Fibroblast of peridontal ligament (primary cell): Measurements from ENCODE around the gene SPACA9.

Experiments used
- DNase-seq: peaks from one replicate; pipeline ENCODE4 v3.0.0-alpha.2; 2010; ENCODE audit errors: extremely low read depth

The SPACA9 gene

GRCh38 chr9:132863096-132863495 is 15.6 kb upstream of the SPACA9 start:
- no peak for DNase-seq

- no peak for DNase-seq
These were observed 14.4 kb upstream of the SPACA9 start for GRCh38 chr9:132864277-132864676.

- no peak for DNase-seq
These were observed 14.0 kb upstream of the SPACA9 start for GRCh38 chr9:132864691-132865090.

GRCh38 chr9:132866898-132867297 is 11.8 kb upstream of the SPACA9 start:
- no peak for DNase-seq

- no peak for DNase-seq
These were observed 9.4 kb upstream of the SPACA9 start for GRCh38 chr9:132869266-132869665.

GRCh38 chr9:132873403-132873802 is 5.3 kb upstream of the SPACA9 start:
- DNase-seq, result no peak

GRCh38 chr9:132875159-132875558 is 3.5 kb upstream of the SPACA9 start:
- DNase-seq, result no peak

GRCh38 chr9:132876849-132877248 is 1.8 kb upstream of the SPACA9 start:
- no peak for DNase-seq

GRCh38 chr9:132877458-132877823 is 1.3 kb upstream of the SPACA9 start:
- no peak for DNase-seq

- DNase-seq, result peak; percentile 63
These were observed 639 bp upstream of the SPACA9 start, which contains the start of gene AK8 for GRCh38 chr9:132877824-132878694. Gene AK8, minus strand, starts transcription at chr9:132878284. Its CDS starts 29 bp downstream, at chr9:132878255.

GRCh38 chr9:132879457-132880323 is 992 bp downstream of the SPACA9 start:
- no peak for DNase-seq

GRCh38 chr9:132880324-132880661 is 1.6 kb downstream of the SPACA9 start:
- no peak for DNase-seq

GRCh38 chr9:132881826-132882225 is 3.1 kb downstream of the SPACA9 start:
- no peak for DNase-seq

GRCh38 chr9:132882616-132883015 is 3.9 kb downstream of the SPACA9 start:
- no peak for DNase-seq

GRCh38 chr9:132883349-132884294 is 4.9 kb downstream of the SPACA9 start:
- DNase-seq, result no peak

GRCh38 chr9:132885720-132886333 is 7.1 kb downstream of the SPACA9 start:
- no peak for DNase-seq

GRCh38 chr9:132886334-132886725 is 7.6 kb downstream of the SPACA9 start:
- DNase-seq, result no peak

GRCh38 chr9:132887181-132888120 is 8.8 kb downstream of the SPACA9 start:
- no peak for DNase-seq

- DNase-seq, result no peak
These were observed 9.5 kb downstream of the SPACA9 start for GRCh38 chr9:132888151-132888550.

GRCh38 chr9:132892400-132892799 is 13.7 kb downstream of the SPACA9 start:
- DNase-seq, result no peak
